Measurements from ENCODE around the gene CKLF.

Gene CKLF

GRCh38 chr16:66519482-66520373 lies 32.6 kb upstream of the CKLF start:
- FAIRE-seq: no peak

- no peak for FAIRE-seq
Measured at GRCh38 chr16:66520406-66521170, 31.8 kb upstream of the CKLF start.

GRCh38 chr16:66521252-66521713 lies 31.1 kb upstream of the CKLF start:
- FAIRE-seq: no peak

GRCh38 chr16:66521951-66522771 lies 30.2 kb upstream of the CKLF start:
- FAIRE-seq: no peak

- FAIRE-seq: no peak
Measured at GRCh38 chr16:66522816-66523590, 29.4 kb upstream of the CKLF start.

- FAIRE-seq: no peak
Measured at GRCh38 chr16:66523861-66524354, 28.5 kb upstream of the CKLF start.

GRCh38 chr16:66524601-66525164 lies 27.7 kb upstream of the CKLF start:
- FAIRE-seq: no peak

GRCh38 chr16:66525396-66526180 lies 26.8 kb upstream of the CKLF start:
- FAIRE-seq: no peak

GRCh38 chr16:66528294-66528693 lies 24.1 kb upstream of the CKLF start:
- FAIRE-seq: no peak

GRCh38 chr16:66529475-66529874 lies 22.9 kb upstream of the CKLF start:
- FAIRE-seq: no peak

- FAIRE-seq: no peak
Measured at GRCh38 chr16:66534376-66534799, 18.0 kb upstream of the CKLF start.

GRCh38 chr16:66536525-66536924 lies 15.9 kb upstream of the CKLF start:
- FAIRE-seq: no peak

GRCh38 chr16:66537236-66537635 lies 15.1 kb upstream of the CKLF start:
- no peak for FAIRE-seq

GRCh38 chr16:66538910-66539309 lies 13.5 kb upstream of the CKLF start:
- no peak for FAIRE-seq

GRCh38 chr16:66539623-66540469 lies 12.5 kb upstream of the CKLF start:
- peak; percentile 72 for FAIRE-seq

GRCh38 chr16:66541388-66542355 lies 10.7 kb upstream of the CKLF start:
- no peak for FAIRE-seq

- FAIRE-seq: no peak
Measured at GRCh38 chr16:66542396-66542795, 10.0 kb upstream of the CKLF start.

GRCh38 chr16:66543541-66543940 lies 8.8 kb upstream of the CKLF start:
- FAIRE-seq: no peak

Data from islet of Langerhans (tissue), 1 donor.